HG03520 (cell line): ENCODE measurements around the gene NGEF.

Experiments used
- ATAC-seq: cut with Tn5 transposase; IDR thresholded peaks from one replicate; pipeline ENCODE4 v1.9.1; 2021; ENCODE audit warnings: mild to moderate bottlenecking, moderate library complexity; ENCODE audit not compliant: unreplicated experiment

The NGEF gene

DNA sequence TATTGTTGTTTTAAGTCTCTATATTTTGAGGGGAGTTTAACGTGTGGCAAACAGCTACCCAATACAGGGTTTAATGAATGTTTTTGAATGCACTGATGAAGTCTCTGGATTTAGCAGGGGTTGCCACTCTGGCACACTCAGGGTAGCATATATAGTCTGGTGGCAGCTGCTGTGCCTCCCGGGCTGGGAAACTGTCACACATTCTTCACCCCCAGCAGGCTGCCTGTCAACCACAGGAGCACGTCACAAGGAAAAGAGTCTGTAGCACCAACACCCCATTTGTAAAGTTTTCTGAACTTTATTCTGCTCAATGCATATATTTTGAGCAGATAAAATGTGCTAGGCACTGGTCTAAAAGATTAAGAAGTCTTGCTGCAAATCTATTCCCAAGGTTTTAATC, 39.3 kb downstream of the NGEF start:
- no peak for ATAC-seq

DNA sequence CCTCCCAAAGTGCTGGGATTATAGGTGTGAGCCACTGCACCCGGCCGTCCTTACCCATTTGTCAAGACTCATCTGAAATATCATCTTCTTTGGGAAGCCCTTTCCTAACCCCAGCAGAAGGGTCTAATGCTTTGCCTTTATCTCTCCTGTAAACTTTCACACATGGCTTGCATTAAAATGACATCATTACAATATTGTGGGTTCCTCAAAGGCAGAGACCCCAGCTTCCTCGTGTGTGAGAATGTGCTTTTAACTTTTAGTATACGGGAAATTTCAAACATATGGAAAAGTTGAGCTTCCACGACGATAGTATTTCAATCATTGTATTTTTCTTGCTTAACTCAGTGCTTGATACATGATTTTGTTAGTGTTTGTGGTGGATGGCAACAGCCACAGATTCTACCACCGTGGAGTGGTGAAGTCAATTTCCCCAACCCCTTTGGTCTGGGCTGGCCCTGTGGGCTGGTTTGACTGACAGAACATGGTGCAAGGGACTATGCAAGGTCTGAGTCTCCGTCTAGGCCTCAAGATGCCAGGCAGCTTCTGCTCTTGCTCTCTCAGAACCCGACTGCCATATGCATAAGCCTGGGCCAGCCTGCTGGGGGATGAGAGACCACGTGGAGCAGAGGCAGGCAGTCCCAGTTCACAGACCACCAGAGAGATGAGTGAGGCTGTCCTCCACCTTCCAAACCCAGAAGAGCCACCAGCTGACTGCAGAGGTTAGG, 39.9 kb downstream of the NGEF start:
- ATAC-seq = no peak

DNA sequence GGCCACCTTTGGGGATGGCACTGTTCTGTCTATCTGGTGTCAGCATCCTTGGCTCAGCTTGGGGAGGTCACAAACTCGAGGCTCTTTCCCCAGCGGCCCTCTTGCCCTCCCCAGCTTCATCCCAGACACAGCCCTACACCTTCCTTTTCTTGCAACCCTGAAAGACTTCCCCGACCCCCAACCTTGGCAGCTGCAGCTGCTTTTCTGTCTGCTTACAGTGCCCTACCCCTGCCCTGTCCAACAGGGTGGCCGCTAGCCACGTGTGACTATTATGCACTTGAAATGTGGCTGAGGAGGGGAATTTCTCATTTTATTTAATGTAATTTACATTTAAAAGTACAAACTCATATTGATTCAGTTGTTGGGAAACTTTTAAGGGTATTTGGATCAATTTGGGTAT, 41.3 kb downstream of the NGEF start:
- no peak for ATAC-seq

DNA sequence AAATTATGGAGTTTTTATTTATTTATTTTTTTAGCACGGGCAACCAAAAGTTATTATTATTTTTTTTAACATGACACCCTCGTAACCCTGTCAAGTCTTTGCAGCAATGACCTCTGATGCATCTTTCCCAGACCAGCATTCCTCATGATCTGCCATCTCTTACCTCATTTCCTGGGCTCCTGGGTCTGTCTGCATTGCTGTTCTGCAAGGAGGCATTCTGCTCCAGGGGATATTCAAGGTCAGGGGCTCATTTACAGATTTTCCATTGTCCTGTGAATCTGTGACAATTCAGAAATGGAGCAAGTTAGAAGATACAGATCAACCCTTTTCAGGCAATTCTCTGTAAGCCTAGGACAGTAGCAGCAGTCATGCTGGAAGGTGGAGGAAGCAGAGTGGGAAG, 43.0 kb downstream of the NGEF start:
- ATAC-seq = no peak

DNA sequence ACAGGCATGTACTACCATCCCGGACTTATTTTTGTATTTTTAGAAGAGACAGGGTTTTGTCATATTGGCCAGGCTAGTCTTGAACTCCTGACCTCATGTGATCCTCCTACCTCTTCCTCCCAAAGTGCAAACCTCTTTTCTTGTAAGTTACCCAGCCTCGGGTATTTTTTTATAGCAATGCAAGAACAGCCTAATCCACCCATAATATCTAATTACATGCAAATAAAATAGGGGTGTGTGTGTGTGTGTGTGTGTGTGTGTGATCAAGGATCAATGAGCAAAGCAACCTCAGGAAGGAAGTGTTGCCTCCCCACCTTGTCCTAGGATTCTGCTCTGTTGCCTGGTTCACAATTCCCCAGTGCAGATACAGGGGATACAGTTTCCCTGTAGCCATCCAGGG, 45.6 kb downstream of the NGEF start:
- no peak for ATAC-seq

DNA sequence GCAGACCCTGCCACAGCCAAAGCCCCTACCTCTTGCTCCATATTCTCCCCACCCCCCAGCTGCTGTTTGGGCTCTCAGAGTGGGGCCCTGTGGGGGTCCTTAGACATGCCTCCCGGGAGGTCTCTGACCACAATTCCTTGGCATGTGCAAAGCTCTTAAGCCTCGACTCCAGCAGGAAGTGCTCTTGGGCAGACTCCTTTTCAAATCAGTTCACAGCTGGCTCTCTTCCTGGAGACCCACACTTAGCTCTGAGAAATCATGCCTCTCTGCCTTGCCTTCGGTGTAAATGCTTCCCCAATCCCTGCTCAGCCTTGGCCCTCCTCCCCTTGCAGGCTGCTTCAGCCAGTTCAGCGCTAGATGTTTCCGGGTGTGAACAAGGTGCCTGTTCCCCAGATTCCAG, 46.9 kb downstream of the NGEF start:
- ATAC-seq = no peak

DNA sequence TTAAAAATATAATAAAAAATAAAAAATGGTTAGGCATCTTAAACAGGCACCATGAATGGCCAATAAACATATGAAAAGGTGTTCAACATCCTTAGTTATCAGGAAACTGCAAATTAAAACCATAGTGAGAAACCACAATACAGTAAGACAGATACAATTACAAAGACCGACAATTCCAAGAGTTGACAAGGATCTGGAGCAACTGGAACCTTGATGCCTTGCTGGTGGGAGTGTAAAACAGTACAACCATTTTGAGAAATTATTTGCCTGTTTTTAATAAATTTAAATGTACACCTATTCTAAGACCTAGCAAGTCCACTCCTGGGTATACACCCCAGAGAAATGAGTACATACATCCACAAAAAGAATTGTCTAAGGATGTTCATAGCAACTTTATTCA, 49.1 kb downstream of the NGEF start:
- no peak for ATAC-seq

DNA sequence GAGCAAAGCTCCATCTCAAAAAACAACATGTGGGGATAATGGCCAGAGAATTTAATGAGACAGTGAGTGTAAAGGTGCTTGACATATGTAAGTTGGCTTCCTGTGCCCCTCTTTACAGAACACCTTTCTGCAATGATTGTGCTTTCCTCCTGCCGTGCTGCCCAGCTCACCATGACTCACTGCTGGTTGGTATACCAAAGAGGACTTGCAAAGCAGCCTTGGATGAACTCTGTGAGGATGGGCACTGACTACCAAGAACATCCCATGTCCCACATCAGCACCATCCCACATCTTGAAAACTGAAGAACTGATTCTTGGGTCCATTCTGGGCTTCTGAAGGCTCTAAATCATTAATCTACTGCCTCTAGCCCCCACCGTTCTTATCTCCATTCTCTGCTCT, 52.2 kb downstream of the NGEF start:
- ATAC-seq = no peak

DNA sequence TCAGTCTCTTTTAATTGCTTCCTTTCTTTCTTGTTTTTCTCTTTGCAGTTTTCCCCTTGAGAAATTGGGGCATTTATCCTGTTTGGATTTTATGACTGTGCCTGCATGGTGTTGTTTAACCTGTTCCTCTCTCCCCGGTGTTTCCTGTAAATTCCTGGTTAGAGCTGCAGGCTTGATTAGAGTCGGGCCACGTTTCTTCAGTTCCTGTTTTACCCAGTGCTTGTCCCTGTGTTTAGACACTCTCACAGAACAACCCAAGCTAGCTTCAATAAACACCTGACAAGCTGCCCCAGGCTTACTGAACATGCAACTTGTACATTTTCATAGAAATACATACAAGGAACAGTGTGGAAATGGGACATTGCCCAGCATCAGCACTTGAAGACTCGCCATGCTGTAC, 53.9 kb downstream of the NGEF start:
- no peak for ATAC-seq

DNA sequence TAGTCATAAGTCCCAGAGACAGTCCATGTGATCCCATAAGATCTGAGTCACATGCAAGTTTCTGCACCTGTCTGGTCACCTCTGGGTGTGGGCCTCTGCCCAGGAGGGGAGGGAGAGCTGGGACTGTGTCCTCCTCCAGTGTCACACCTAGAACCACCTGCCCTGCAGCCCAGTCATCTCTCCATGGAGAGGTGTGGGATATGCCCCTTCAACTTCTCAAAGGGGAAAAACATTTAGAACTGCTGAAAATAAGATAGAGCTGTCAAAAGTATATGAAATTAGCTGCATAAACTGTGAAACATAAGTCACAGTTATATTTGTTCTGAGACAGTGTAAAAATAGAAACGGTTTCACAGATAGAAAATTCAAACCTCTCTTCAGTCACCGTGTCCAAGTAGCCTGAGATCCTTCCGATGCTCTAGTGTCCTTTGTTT, 55.4 kb downstream of the NGEF start:
- no peak for ATAC-seq

DNA sequence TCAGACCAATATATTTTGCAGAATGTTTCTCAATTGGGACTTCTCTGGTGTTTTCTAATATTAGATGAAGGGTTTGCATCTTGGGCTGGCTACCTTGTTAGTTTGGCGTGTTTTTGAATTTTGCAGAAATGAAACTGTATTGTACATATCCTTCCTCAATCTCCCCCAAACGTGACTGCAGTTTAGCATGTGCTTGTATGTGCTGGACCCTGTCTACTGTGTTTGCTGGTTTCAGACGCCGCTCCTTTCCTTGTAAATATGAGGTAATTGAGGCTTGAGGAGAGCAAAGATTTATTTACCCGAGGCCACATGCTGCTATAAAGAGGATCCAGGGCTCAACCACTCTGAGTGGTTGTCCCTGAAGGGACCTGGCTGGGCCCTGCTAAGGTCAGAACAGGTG, 57.2 kb downstream of the NGEF start:
- ATAC-seq = no peak

DNA sequence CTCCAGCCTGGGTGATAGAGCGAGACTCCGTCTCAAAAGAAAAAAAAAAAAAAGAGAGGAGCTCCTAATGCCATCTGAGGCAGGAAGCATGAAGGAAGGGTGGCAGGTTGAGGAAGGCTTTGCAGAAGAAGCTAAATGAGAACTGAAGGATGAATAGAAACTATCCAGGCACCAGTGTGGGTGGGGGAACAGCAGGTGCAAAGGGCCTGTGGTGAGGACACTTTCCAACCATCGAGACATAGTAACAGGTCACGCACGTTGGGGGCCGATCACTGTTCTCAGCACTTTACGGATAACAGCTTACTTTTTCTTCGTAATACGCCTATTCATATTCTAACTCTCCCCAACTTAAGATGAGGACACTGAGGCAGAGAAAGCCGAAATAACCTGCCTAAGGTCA, 58.4 kb downstream of the NGEF start:
- no peak for ATAC-seq

DNA sequence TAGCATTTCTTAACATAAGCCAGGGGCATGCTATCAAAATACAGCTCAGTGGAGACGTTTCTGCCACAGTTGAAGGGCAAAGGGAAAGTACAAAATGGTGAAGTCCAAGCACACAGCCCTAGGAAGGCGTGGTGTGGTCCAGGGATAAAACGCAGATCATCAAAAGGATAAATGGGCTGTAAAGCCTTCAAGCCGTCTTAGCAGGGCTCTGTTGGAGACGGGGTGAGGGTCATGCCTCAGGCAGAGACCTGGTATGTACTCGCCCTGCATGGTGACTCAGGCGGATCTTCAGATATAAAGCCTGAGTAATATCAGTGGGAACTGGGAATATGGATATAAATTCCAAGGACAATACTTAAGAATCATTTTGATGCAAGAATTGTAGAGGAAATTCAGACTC, 61.2 kb downstream of the NGEF start:
- no peak for ATAC-seq

DNA sequence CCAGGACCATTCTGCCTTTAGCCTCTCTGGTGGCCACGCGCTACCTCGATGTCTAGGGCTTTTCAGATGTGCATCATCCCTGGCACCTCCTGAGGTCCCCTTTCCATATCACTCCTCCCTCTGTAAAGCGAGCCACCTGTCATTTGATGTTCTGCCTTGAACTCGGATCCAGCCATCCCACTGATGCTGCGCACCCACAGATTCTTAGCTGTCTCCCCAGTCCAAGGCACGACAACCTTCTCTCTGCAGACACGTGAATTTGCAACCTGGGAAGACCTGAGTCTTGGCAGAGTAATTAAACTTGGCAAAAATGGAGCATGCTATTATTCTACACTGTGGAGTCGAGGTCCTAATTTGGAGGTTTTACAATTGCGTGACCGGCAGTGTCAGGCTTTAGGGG, 61.9 kb downstream of the NGEF start:
- ATAC-seq = no peak

DNA sequence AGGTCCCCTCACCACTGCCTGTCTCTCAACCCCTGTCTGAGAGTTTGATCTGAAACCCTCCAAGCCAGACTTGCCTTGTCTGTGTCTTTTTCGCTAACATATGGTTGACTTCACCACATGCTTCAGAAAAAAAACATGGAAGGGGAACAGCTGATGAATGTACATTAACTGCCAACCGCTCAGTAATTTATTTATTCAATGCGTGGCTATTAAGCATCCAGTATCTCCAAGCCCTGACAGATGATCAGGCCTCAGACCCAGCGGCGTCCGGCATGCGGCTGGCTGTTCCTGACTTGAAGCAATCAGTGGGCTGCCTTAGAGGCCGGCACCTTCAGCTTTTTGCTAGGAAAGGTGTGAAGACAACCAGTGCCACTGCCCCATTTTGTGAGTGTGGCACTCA, 62.3 kb downstream of the NGEF start:
- ATAC-seq = no peak

DNA sequence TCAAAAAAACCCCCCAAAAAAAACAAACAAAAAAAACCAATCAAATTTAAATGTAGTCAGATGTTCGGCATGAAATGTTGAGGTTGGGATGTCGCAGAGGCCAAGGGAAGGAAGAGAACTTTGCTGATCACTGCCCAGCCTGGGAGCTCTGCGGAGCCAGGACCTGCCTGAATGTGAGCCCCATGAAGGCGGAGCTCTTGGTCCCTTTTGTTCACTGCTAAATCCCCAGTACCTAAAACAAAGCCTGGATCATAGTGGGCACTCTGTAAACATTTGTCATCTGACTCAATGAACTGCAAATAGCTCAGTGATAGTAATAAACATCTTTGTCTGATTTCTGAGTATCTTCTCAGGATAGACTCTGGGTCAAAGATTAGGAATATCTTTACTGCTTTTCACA, 64.0 kb downstream of the NGEF start:
- no peak for ATAC-seq

DNA sequence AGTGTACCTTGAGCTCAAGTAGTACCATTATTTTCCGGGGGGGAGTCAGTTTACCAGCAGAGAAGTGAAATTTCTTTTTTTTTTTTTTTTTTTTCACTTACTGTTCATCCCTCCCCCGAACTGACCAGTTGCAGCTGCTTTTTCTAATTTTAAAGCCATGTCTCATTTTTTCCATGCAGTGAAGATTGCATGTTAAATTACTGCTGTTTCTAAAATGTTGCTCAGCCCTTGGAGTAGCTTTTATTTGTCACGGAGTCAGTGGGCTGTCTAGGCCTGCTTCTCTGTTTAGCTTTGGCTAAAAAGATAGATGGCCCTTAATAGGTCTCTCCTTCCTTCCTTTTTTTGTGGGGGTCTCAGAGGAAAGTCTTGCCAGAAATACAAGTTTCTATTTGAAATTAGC, 70.2 kb downstream of the NGEF start:
- ATAC-seq = no peak

DNA sequence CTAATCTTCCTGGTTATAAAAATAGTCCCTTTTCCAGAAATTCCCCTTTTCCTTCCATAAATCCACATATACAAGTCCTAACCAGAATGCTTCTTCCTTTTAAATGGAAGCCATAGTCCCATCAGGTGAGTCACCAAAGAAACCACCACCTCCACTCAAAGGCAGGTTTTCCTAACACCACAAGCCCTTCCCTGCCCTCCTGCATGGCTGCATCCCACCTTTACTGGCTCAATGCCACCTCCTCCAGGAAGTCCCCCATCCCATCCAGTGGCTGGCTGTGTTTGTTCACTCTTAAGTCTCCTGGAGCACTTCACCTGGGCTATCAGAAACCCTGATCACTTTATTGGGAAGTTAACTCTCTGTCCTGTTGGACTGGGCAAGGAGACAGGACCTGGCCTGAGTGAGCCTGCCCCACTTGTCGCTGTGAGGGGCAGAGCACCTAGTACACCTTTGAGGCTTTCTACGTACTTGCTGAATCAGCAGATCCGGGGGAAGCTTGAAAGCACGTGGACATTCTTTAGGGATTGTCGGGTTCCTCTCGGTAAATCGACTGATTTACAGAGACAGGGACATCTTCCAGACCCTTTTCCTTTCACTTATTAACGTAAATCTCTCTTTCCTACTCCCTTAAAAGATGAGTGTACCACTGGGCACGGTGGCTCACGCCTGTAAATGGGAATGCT, 71.0 kb downstream of the NGEF start:
- no peak for ATAC-seq

DNA sequence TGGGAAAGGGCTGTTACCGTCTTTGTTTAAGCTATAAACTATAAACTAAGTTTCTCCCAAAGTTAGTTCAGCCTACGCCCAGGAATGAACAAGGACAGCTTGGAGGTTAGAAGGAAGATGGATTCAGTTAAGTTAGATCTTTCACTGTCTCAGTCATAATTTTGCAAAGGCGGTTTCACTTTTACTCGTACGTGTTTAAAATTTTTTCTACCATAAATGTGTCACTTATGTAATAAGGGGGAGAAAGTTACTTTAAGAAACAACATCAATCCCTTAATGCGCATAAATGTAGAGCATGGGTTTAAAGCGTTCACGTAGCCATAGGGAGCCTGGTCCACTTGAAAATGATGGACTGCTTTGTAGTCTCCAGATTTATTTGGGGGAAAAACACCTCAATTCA, 71.7 kb downstream of the NGEF start:
- no peak for ATAC-seq

DNA sequence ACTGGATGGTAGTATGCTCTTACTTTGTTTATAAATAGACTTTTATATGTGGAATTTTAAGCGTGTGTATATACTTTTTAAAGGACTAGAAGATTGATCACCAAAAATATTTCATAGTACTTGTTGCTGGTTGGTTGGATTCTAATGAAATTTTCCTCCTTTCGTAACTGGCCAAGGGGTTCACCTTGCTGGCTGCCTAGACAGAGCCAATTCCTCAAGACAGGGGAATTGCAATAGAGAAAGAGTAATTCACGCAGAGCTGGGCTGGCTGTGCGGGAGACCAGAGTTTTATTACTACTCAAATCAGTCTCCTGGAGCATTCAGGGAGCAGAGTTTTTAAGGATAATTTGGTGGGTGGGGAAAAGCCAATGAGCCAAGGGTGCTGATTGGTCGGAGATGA, 72.3 kb downstream of the NGEF start:
- no peak for ATAC-seq

DNA sequence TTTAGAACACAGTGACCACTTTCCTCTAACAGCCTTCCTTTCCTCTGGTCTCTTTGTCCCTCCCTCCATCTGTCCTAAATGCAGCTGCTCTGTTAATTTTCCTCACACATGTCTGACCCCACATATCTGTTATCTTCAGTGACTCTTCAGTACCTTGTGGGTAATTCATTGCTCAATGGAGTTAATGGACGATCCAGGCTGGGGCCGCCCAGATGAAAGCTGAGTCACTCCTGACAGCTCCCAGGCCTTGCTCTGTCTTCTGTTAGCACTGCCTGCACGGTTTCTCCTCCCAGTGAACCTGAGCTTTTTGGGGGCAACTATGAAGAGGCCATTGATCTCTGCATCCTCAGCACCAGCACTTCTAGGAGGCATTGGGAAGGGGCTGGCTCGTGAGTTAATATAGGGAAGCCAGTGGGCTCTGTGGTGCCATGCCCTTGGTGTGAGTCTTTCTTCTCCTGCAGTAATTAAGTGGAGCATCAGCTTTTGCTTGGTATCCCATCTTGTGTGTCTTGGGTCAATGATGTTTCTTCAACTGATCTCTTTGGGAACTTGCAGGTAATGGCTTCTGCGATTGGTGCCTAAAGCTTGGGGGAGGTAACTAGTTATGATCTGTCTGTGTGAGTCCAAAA, 75.7 kb downstream of the NGEF start:
- no peak for ATAC-seq

DNA sequence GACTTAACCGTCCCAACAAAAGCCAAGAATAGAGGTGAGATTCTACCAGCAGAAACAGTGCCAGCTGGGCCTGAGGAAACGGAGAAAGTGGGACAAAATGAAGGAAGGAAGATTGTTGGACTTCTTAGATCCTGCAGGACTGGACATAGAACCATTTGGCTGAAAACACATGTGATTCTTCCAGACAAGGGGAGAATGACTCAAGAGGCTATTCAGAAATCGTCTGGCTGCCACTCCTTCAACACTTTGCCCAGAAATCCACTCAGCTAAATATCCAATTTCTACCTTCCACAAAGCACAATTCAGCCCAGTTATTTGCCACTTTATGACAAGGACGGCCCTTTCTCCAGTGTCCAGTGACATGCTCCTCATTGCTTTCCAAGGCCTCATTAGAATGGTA, 81.4 kb downstream of the NGEF start:
- no peak for ATAC-seq

DNA sequence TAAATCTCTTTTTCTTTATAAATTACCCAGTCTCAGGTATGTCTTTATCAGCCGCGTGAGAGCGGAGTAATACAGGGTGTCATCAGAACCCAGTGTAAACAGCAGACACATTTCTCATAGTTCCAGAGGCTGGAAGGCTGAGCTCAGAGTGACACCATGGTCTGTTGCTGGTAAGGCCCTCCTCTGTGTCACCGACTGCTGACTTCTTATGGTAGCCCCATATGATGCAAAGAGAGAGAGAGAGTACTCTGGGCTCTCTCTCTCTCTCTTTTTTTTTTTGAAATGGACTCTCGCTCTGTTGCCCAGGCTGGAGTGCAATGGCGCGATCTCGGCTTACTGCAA, 83.0 kb downstream of the NGEF start:
- ATAC-seq = no peak
